Astrocyte of the cerebellum (primary cell): Measurements from ENCODE around the gene COBLL1.

Experiments used
- DNase-seq: peaks from one replicate; pipeline ENCODE4 v3.0.0-alpha.2; 2011; ENCODE audit warnings: low read depth
- H3K4me3 ChIP-seq: 2 replicates; pipeline ENCODE4 v1.5.1; 2011; ENCODE audit warnings: mild to moderate bottlenecking, low read depth, low read length, moderate library complexity
- CTCF ChIP-seq: IDR thresholded peaks from 2 replicates; pipeline ENCODE4 v1.5.1; 2012; ENCODE audit warnings: low read length, low read depth, moderate library complexity, mild to moderate bottlenecking; ENCODE audit errors: missing control alignments
- in situ Hi-C: cut with HindIII; loops from 2 replicates; pipeline ENCODE4 v1.10.0; 2017; ENCODE audit warnings: low sequenced_read_pairs

The COBLL1 gene

GRCh38 chr2:164735309-164735919, 106.2 kb downstream of the COBLL1 start:
- no peak for DNase-seq
- H3K4me3 ChIP-seq = no peak overlapping the region
- in situ Hi-C loops = no loop called here
- no peak for TF ChIP-seq CTCF

GRCh38 chr2:164734196-164734595, 107.4 kb downstream of the COBLL1 start:
- in situ Hi-C loops = no loop called here
- H3K4me3 ChIP-seq = no peak overlapping the region
- no peak for DNase-seq
- TF ChIP-seq CTCF = no peak

GRCh38 chr2:164725542-164725941, 116.1 kb downstream of the COBLL1 start:
- in situ Hi-C loops = no loop called here
- no peak for DNase-seq
- no peak for TF ChIP-seq CTCF
- H3K4me3 ChIP-seq = no peak overlapping the region

- DNase-seq = no peak
- TF ChIP-seq CTCF = no peak
- in situ Hi-C loops = no loop called here
- H3K4me3 ChIP-seq = no peak overlapping the region
Measured at GRCh38 chr2:164722616-164723338, 118.8 kb downstream of the COBLL1 start.

- no peak overlapping the region for H3K4me3 ChIP-seq
- no peak for TF ChIP-seq CTCF
- in situ Hi-C loops = no loop called here
- DNase-seq = no peak
Measured at GRCh38 chr2:164721430-164721829, 120.2 kb downstream of the COBLL1 start.

GRCh38 chr2:164719996-164720941, 121.4 kb downstream of the COBLL1 start:
- TF ChIP-seq CTCF = no peak
- H3K4me3 ChIP-seq = no peak overlapping the region
- DNase-seq = no peak
- in situ Hi-C loops = no loop called here
